NCI-H82 (cell line): ENCODE data around the gene FAM32A.

Source experiments
- DNase-seq: peaks from one replicate; lab custom pipeline; 2025; lab: John Stamatoyannopoulos, UW

Gene FAM32A

DNA sequence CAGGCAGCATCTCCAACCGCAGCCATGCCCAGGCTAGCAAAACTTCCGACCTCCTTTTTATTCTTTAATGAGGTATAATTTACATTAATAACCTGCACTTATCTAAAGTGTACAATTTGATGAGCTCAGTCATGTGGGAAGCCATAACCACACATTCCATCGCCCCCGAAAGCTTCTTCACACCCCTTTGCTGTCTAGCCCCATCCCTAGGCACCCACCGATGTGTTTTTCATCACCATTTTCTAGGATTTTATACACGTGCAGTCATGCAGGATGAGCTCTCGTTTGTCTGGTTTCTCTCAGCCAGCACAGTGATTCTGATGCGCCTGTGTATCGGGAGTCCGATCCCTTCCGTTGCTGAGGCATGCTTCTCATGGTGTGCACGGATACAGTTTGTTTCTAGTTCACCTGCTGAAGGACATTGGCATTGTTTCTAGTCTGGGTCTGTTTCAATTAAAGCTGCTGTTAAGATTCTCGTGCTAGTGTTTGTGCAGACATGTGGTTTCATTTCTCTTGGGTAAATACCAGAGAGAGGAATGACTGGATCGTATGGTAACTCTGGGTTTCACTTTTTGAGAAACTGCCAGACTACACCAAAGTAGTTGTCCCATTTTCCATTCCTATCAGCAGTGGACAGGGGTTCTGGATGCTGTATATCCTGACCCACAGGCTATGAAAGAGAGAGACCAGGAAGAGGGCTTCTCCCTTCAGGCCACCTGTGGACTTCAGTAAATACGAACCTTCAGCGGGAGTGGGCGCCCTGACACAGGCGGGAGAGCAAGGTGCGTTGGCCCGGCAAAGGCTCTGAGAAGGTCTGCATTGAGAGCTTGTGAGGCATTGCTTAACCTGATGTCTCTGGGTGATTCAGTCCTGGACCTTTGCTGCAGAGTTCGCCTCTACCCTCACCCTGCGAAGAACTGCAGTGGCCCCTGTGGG is 17.4 kb downstream of the FAM32A start:
- DNase-seq, result no peak

DNA sequence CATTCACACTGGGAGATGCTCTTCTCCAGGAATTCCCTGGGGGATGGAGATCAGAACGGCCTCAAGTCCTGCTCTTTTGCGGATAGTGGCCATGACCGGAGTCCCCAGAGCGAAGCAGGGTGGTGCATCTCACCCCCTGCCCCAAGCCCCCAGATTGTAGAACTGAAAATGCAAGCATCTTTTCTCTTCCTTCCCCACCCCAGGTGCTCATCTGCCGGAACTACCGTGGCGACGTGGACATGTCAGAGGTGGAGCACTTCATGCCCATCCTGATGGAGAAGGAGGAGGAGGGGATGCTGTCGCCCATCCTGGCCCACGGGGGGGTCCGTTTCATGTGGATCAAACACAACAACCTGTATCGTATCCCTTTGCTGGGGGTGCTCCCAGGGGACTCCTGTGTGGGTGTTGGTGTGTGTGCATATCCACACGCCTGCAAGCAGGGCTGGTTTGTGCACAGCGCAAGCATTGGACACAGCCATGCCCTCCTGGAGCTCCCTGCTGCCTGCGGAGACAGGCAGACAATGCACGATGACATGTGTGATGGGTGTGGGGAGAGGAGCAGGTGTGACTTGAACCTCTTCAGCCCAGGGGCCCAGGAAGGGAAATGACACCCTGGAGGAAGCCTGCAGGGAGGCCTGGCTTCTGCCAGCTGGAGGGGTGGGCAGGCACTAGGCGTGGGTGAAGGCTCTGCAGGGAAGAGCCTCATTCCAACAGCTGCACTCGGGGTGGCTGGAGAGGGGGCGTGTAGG is 18.2 kb downstream of the FAM32A start:
- DNase-seq, result no peak

- no peak for DNase-seq
Measured at GRCh38 chr19:16204005-16204294, 18.7 kb downstream of the FAM32A start.

DNA sequence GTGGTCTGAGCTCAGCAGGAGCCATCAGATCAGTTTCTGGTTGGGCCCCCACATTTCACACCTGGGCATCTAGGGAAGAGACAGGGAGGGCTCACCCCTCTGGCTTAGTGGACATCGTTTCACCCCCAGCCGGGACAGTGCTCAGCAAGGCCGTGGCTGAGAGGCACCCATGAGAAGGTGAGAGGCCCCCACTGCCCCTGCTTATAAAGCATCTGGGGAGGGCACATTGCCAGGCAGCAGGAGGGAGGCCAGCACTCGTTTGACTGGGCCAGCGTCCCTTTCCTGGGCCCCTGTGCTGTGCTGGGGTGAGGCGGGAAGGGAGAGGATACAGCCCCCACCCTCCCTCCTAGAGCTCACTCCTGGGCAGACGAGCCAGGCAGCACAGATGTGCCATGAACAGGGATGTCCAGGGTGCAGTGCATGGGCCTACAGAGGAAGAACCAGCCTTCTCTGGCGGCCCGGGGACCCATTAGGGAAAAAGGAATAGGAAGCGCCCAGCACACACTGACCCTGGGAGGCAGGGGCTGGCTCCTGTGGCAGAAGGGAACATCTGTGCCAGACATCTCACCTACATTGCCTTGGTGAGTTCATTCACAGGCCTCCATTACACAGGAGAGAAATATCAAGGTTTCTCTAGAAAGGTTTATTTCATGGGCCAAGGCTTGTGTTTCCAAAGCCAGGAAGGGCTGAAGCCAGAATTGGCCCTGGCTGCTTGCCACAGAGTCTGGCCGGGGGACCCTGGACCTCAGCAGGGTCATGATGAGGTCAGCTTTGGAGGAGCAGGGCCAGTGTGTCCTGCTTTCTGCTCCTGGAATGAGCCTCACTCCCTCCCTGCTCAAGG is 20.2 kb downstream of the FAM32A start:
- no peak for DNase-seq

- no peak for DNase-seq
Measured at GRCh38 chr19:16206046-16206605, 20.9 kb downstream of the FAM32A start.

DNA sequence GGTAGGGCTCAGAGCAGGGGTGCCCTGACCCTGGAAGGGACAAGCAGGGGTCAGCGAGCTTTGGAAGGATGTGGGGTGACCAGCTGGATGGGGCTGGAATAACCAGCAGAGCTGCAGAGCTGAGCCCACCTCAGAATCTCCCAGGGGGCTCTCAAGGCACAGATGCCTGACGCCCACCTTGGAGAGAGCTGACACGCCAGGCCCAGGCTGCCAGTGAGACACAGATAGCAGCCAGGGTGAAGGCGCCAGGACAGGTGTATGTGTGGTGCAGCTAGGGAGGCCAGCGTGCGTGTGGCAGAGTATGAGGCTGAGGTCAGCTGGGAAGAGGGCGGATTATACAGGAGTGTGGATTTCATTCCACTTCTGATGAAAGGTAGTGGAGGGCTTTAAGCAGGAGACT is 21.4 kb downstream of the FAM32A start:
- no peak for DNase-seq

GRCh38 chr19:16207063-16207462 is 21.9 kb downstream of the FAM32A start:
- no peak for DNase-seq

GRCh38 chr19:16207490-16208025 is 22.3 kb downstream of the FAM32A start:
- no peak for DNase-seq

GRCh38 chr19:16208064-16208759 is 23.0 kb downstream of the FAM32A start:
- no peak for DNase-seq

DNA sequence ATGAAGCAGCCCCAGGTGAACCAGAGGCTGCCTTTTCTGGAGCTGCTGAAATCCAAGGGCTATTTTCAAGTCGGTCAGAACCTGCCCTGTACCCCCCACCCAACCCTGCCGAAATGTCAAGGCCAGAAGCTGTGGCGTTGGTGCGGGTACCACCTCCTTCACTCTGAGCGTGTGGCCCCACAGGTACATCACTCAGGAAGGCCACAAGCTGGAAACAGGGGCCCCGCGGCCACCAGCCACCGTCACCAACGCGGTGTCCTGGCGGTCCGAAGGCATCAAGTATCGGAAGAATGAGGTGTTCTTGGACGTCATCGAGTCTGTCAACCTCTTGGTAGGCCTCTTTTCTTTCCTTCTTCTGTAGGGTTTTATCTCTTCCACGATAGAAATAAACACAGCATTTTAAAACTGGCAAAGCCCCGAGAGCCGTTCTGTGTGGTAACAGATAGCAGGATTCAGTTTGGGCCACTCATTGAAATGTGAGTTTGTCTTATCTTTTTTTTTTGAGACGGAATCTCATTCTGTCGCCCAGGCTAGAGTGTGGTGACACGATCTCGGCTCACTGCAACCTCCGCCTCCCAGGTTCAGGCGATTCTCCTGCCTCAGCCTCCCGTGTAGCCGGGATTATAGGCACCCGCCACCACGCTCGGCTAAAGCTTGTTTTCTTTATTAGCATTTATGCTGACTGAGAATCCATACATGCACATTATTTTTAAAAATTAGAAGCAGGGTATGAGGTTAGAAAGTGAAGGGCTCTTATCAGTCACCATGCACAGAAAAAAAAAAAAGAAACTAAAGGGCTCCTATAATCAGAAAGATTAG is 23.8 kb downstream of the FAM32A start:
- no peak for DNase-seq

GRCh38 chr19:16210168-16210567 is 25.0 kb downstream of the FAM32A start:
- DNase-seq, result no peak

DNA sequence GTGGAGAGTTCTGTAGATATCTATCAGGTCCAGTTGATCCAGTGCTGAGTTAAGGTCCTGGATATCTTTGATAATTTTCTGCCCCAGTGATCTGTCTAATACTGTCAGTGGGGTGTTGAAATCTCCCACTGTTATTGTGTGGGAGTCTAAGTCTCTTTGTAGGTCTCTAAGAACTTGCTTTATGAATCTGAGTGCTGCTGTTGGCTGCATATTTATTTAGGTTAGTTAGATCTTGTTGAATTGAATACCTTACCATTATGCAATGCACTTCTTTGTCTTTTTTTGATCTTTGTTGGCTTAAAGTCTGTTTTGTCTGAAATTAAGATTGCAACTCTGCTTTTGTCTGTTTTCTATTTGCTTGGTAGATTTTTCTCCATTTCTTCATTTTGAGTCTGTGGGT is 27.9 kb downstream of the FAM32A start:
- DNase-seq, result no peak

DNA sequence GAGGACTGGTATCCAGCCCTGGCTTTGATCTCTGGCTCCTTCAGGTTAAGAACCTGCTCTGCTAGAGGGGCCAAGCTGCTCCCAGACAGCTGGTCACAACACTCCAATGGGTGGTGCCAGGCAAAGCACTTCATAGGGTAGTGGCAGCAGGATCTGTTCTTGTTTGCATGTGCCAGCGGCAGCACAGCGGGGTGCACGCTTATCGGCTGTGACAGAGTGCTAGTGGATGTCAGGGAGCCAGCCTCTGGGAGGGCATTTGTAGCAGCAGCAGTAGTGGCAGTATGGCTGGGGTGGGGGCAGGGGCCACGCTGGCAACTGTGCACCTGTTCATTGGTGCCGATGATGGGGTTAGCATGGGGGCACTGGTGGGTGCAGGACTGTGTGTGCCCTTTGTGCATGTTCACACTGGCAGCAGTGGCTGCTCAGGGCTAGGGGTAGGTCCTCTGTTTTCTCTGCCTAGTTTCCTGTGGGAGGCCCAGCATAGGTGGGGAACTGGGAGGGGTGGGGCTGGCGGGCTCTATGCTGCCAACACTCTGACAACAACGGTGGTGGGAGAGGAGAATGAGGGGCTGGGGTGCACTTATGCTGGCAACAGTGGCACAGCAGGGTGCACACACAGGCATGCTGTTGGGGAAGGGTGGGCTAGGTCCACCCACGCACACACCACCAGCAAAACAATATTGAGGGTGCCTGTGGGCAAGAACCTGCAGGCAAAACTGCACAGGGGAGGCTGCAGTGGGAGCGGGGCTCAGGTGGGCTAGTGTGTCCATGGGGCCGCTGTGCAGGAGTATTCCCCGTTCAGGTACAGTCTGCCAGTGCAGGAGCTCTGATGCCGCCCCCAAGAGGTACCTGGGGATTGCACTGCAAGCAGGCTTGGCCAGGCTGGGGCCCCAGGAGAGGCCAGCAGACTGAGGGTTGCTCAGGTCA is 31.8 kb downstream of the FAM32A start:
- DNase-seq, result no peak

GRCh38 chr19:16217716-16218451 is 32.7 kb downstream of the FAM32A start:
- DNase-seq, result no peak

DNA sequence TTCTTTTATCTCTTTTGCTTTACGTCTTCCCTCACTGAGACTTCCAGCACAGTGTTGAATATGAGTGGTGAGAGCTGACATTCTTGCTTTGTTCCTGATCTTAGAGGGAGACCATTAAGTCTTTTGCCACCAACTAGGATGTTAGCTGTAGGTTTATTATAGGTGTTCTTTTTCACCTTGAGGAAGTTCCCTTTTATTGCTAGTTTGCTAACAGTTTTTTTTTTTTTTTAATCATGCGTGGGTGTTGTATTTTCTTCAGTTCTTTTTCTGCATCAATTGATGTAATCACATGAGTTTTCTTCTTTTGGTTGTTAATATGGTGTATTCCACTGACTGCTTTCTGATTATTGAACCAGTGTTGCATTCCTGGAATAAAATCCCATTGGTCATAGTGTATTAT is 33.6 kb downstream of the FAM32A start:
- DNase-seq, result no peak

DNA sequence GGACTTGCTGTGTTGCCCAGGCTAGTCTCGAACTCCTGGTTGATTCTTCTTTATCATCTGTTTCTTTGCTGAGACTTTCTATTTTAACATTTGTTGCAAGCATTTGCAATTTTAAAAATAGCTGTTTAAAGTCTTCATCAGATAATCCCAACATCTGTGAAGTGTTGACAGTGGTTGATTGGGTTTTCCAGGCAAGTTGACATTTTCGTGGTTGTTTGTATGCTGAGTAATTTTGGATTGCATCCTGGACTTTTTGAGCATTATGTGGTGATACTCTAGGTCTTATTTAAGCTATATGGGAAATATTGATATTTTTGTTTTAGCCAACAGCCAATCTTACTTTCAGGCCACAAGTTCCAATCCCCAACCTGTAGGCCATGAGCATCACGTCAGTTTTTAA is 37.6 kb downstream of the FAM32A start:
- no peak for DNase-seq

- no peak for DNase-seq
Measured at GRCh38 chr19:16223746-16224145, 38.5 kb downstream of the FAM32A start.

DNA sequence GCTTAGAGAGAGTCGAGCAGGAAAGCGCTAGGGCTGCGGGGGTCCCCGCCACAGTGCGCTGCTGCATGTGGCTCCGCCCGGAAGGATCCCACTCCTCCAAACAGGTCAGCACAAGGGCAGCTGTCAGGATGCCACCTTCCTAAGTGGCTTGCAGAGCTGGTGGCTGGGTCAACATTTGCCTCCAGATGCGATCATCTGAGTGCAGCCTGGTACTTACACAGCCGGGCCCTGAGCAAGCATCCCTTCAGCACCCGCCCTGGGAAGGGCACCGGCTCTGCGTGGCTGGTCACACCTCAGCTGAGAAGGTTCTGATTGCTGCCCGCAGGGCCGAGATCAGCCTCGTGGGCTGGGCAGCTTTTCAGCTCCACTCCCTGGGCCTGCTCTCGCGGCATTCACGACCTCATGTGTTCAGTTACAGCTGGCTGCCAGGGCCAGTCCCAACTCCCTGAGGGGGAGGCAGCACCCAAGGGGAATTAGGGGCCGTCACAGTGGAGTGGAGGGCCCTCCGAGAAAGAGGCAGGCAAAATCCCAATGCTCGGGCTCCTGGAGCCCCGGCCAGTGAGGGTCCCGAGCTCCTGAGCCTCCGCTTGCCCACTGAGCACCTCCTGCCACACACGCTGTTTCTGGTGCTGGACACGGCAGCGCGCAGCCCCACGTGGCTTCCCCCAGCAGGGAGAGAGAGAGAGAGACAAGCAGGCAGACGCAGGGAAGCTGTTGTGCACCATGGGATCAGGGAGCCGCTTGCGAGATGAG is 39.3 kb downstream of the FAM32A start:
- no peak for DNase-seq
